RWPE1 (cell line): Measurements from ENCODE around the gene LILRA6.
A peak's percentile ranks its signal among the peaks of the same experiment; 100 is the strongest.
"Not testable (repeated sequence)": the region's sequence is repeated elsewhere in the genome, so short reads cannot be mapped to it uniquely, and the experiment has no call there.

Experiments
- CTCF ChIA-PET: fragments of 350-600 bp; sonication (Branson Sonifier 250); formaldehyde crosslinking; extraction: SDS; loops from one replicate; lab custom pipeline; 2021; lab: Yijun Ruan, JAX
- POLR2A ChIA-PET: fragments of 400-600 bp; formaldehyde crosslinking; extraction: SDS; loops from one replicate; lab custom pipeline; 2020; ENCODE audit warnings: antibody characterized with exemption; ENCODE audit not compliant: low non-redundant PET; lab: Yijun Ruan, JAX
- DNase-seq: peaks from one replicate; pipeline ENCODE4 v3.0.0; 2012; ENCODE audit warnings: low spot score
- H3K27ac ChIP-seq: fragments of 450-650 bp; 2 replicates; pipeline ENCODE4 v1.5.1; 2017
- CTCF ChIP-seq: fragments of 450-650 bp; conservative IDR thresholded peaks from 2 replicates; pipeline ENCODE4 v1.5.1; 2017; ENCODE audit warnings: low read depth, mild to moderate bottlenecking

LILRA6 gene

GRCh38 chr19:54231077-54231931 lies 11.3 kb downstream of the LILRA6 start:
- CTCF ChIA-PET: interaction anchor here (0.7 to 0.8 kb wide), 3 partner anchors 45 to 76 kb away, joined by 3 read pairs; no protein-coding TSS in a partner anchor
- peak; percentile 82 for TF ChIP-seq CTCF
- POLR2A ChIA-PET: no interaction called here
- DNase-seq: no peak
- no peak overlapping the region for H3K27ac ChIP-seq

- H3K27ac ChIP-seq: no peak overlapping the region
- POLR2A ChIA-PET: no interaction called here
- no peak for TF ChIP-seq CTCF
- CTCF ChIA-PET: no interaction called here
- DNase-seq: no peak
These were observed 12.6 kb downstream of the LILRA6 start for GRCh38 chr19:54230031-54230430.

- DNase-seq: no peak
- no peak overlapping the region for H3K27ac ChIP-seq
- ChIA-PET POLR2A (no interaction called here), CTCF (no interaction called here)
- TF ChIP-seq CTCF: no peak
These were observed 13.4 kb downstream of the LILRA6 start for GRCh38 chr19:54229146-54229545.

GRCh38 chr19:54224619-54225018 lies 18.0 kb downstream of the LILRA6 start:
- CTCF ChIA-PET: interaction anchor here (0.7 kb wide), 1 partner anchor 431 kb away, joined by 3 read pairs; no protein-coding TSS in a partner anchor

DNA sequence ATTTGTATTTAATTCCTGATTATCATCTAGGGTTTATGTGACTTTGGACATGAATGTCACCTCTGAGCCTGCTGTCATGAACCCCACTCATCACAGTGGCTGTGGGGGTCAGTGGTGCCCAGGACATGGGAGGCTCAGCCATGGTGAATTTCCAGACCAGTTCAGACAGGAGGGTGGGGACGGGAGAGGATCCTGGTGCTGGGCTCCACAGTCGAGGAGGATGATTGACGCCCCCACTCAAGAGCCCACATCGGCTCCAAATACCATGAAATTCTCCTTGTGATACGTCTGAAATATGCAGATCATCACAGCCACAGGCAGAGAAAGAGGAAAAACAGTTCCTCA lies 18.7 kb downstream of the LILRA6 start:
- POLR2A ChIA-PET: not testable (repeated sequence)

More at GRCh38 chr19:54224619-54225018, 18.0 kb downstream of the LILRA6 start:
- DNase-seq, POLR2A ChIA-PET, H3K27ac ChIP-seq: not testable (repeated sequence)

DNA sequence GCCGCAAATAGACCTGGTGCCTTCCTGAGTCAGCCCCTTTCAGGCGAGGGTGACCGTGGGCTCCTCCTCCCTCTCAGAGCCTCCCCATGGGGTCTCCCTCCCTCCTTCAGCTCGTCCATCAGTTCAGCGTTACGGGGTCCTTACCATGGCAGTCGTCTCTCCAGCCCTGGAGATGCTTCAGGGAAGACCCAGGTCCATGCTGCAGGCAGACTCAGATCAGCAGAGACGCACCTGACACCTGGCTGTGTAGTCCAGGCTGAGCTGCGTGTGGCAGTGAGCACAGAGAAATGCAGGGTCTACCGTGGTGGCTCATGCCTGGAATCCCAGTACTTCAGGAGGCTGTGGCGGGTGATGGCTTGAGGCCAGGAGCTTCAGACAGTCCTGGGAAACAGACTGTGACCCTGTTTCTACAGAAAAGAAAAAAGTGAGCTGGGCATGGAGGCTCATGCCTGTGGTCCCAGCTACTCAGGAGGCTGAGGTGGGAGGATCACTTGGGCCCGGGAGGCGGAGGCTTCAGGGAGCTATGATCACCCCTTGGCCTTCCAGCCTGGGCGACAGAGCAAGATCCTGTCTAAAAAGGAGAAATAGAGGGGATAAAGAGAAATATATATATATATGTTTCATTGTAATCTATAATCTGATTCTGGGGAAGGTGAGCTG lies 19.2 kb downstream of the LILRA6 start:
- H3K27ac ChIP-seq, POLR2A ChIA-PET, DNase-seq: not testable (repeated sequence)
- CTCF ChIA-PET: interaction anchor here (0.6 kb wide), 1 partner anchor 11 kb away, joined by 3 read pairs; no protein-coding TSS in a partner anchor

More for the DNA sequence above, 18.7 kb downstream of the LILRA6 start:
- CTCF ChIA-PET: interaction anchor here (0.6 kb wide), 1 partner anchor 12 kb away, joined by 3 read pairs; no protein-coding TSS in a partner anchor
- not testable (repeated sequence) for DNase-seq, H3K27ac ChIP-seq

GRCh38 chr19:54222474-54223276 lies 19.9 kb downstream of the LILRA6 start, which contains the start of gene LILRB3:
Gene LILRB3 (minus strand): TSS chr19:54223007. CDS start chr19:54222976, 31 bp downstream.
- CTCF ChIA-PET, DNase-seq, POLR2A ChIA-PET, H3K27ac ChIP-seq: not testable (repeated sequence)

- POLR2A ChIA-PET, H3K27ac ChIP-seq, DNase-seq, CTCF ChIA-PET: not testable (repeated sequence)
These were observed 20.6 kb downstream of the LILRA6 start for GRCh38 chr19:54221947-54222346.

DNA sequence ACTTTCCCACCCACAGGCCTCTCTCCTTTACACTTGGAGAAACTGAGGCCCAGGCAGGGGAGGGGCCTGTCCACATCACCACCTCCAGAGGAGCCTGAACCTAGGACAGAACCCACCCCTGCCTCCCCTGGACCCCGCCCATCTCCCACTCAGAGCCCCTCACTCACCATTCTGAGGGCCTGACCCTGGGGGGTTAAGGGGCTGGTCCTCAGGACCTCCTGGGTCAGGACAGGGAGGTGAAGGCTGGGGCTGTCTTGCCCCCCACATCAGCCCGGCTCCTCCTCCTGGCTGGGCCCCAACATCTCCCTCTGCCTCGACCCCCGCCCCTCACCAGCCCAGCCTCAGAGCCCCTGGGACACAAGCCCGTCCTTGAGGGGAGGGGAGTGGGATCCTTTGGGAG lies 22.9 kb downstream of the LILRA6 start:
- POLR2A ChIA-PET, DNase-seq, CTCF ChIA-PET, H3K27ac ChIP-seq: not testable (repeated sequence)
